ENCODE data around the gene RELN. TPM values are rescaled to one million over a fixed set of nuclear protein-coding genes. Genes with fewer than 3 reads are reported as not detected.

RELN gene
- total RNA-seq, 4 donors from 2014 or later = 16.0 to 52.3 (median 23.6) TPM

DNA sequence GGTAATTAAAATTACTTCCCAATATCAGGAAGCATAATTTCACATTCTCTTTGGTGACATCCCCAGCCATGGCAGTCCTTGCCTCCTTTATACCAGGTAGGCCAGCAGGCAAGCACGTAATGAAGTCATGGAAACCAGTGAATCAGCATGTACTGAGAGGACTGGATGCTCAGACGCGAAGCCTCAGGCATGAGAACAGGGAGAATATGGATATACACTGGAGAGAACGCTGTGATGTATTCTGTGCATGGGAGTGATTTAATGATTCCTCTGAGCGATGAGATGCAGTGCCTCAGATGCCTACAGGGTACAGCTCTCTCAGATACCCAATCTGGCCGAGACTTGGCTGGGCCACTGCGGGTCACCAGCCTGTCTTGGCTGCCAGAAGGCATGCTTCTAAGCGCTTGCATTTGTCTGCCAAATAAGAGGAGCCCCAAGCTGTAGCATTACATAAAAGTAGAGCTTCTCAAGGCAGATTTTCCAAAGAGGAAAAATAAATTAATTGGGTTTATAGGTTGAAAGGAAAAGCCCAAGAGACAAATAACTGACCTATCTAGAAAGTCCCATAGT lies 238.1 kb downstream of the RELN start:
- Histone ChIP-seq H3K9me3 (no peaks in the 10 kb centered on the region), H3K36me3 (no peaks in the 10 kb centered on the region), H3K27ac (no peak overlapping the region), H3K4me1 (no peaks in the 10 kb centered on the region), H3K27me3 (no peaks in the 10 kb centered on the region), H3K4me3 (replicated peaks in 1 of 3) (no peak overlapping the region)
- DNase-seq = no peak
- intact Hi-C loops (cut with DNase I) = no loop called here
- 81 to 82% methylated on average over 8 of the region's 8 CpGs for WGBS, 2 donors
- no peak for TF ChIP-seq POLR2A (IDR thresholded peaks at IDR 0.05)
- TF ChIP-seq, protein P1, sequence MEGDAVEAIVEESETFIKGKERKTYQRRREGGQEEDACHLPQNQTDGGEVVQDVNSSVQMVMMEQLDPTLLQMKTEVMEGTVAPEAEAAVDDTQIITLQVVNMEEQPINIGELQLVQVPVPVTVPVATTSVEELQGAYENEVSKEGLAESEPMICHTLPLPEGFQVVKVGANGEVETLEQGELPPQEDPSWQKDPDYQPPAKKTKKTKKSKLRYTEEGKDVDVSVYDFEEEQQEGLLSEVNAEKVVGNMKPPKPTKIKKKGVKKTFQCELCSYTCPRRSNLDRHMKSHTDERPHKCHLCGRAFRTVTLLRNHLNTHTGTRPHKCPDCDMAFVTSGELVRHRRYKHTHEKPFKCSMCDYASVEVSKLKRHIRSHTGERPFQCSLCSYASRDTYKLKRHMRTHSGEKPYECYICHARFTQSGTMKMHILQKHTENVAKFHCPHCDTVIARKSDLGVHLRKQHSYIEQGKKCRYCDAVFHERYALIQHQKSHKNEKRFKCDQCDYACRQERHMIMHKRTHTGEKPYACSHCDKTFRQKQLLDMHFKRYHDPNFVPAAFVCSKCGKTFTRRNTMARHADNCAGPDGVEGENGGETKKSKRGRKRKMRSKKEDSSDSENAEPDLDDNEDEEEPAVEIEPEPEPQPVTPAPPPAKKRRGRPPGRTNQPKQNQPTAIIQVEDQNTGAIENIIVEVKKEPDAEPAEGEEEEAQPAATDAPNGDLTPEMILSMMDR (IDR thresholded peaks at IDR 0.05) = no peak

DNA sequence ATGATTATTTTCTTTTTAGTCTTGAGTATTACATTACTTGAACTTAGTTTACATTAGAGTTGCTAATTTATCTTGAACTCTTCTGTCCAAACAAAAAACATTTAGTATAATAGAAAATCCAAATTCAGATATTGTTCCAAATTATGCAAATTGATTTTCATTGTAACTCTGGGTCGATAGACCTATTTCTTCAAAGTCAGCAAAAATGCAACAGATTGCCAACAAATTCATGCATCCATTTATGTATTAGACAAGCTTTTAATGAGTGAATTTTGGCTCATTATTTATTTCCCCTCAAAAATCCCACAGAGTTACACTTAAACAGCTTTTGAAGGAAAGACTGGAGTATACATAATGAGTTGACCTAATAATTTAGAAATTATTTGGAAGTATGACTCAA lies 240.8 kb downstream of the RELN start:
- Histone ChIP-seq H3K4me3 (replicated peaks in 1 of 3) (no peak overlapping the region), H3K4me1 (no peaks in the 10 kb centered on the region), H3K27me3 (no peaks in the 10 kb centered on the region), H3K9me3 (no peaks in the 10 kb centered on the region), H3K36me3 (no peaks in the 10 kb centered on the region), H3K27ac (no peak overlapping the region)
- TF ChIP-seq, protein P1 (IDR thresholded peaks at IDR 0.05) = no peak
- TF ChIP-seq POLR2A (IDR thresholded peaks at IDR 0.05) = no peak
- intact Hi-C loops (cut with DNase I) = no loop called here
- DNase-seq = no peak
- WGBS, 2 donors = 71 to 76% methylated on average over 1 of the region's 1 CpG

DNA sequence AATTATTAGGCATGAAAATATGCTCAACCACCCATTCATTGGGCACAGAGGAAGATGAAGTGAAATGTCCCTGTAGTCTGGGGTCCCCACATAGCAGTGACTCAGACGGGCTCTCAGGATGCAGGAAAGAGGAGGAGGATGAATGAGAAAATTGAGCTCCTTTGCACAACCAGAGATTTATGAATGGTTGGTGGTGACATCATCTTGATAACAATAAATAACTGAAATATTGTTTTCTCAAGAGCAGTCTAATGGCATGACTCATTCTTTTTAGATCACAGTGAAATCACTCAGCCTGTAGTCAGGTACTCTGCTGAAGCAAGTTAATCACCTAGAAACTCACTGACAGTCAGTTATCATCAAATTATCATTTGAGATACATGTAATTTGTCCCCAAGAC lies 254.1 kb downstream of the RELN start:
- TF ChIP-seq POLR2A (IDR thresholded peaks at IDR 0.05) = no peak
- TF ChIP-seq, protein P1 (IDR thresholded peaks at IDR 0.05) = no peak
- intact Hi-C loops (cut with DNase I) = no loop called here
- no peak for DNase-seq
- no peak overlapping the region for H3K4me3 ChIP-seq (replicated peaks in 1 of 3)
- no peaks in the 10 kb centered on the region for H3K4me1 ChIP-seq
- H3K27ac ChIP-seq = no peak overlapping the region
- H3K36me3 ChIP-seq = no peaks in the 10 kb centered on the region
- 57 to 68% methylated on average over 1 of the region's 1 CpG for WGBS, 2 donors
- no peaks in the 10 kb centered on the region for H3K27me3 ChIP-seq
- no peaks in the 10 kb centered on the region for H3K9me3 ChIP-seq

DNA sequence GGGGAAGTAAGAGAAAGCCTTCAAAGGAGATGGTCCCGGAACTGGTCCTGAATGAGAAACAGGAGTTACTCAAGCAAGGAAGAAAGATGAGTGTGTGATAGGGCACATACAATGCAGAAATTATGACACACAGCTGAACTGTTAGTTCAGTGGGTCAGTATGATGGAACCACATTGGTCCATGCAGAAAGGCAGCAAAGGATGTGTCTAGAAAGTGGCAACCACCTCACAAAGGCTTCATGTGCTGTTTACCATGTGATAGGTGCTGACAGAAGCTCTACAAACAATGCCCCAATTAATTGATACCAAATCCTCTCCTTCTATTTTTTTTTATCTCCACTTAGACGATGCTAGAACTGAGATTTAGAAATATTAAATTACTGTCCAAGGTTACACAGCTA lies 258.3 kb downstream of the RELN start:
- Histone ChIP-seq H3K27ac (no peak overlapping the region), H3K4me3 (replicated peaks in 1 of 3) (no peak overlapping the region), H3K36me3 (no peaks in the 10 kb centered on the region), H3K9me3 (no peaks in the 10 kb centered on the region), H3K4me1 (no peaks in the 10 kb centered on the region), H3K27me3 (no peaks in the 10 kb centered on the region)
- no peak for TF ChIP-seq POLR2A (IDR thresholded peaks at IDR 0.05)
- TF ChIP-seq, protein P1 (IDR thresholded peaks at IDR 0.05) = no peak
- intact Hi-C loops (cut with DNase I) = no loop called here
- WGBS, 2 donors = 61 to 65% methylated on average over 2 of the region's 2 CpGs
- no peak for DNase-seq

DNA sequence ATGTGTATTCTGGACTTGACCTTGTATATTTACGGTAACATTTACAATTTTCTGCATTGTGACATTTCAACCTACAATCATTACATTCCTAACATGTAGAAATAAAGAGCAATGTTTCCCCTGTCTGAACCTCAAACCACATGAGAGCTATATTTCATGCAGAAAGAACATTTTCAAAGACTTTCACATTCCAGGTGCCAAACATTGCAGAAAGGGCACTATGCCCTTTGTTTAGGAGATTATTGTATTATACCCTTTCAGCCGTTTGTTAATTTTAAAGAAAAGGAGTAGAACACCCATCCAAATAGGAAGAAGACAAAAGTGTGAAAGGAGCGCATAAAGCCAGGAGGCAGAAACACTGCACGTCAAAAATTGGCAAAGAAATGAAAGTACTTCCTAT lies 260.4 kb downstream of the RELN start:
- DNase-seq = no peak
- TF ChIP-seq, protein P1 (IDR thresholded peaks at IDR 0.05) = no peak
- no peak for TF ChIP-seq POLR2A (IDR thresholded peaks at IDR 0.05)
- no peaks in the 10 kb centered on the region for H3K27me3 ChIP-seq
- no peaks in the 10 kb centered on the region for H3K9me3 ChIP-seq
- intact Hi-C loops (cut with DNase I) = no loop called here
- WGBS, 2 donors = 82 to 89% methylated on average over 4 of the region's 4 CpGs
- H3K4me3 ChIP-seq (replicated peaks in 1 of 3) = no peak overlapping the region
- no peaks in the 10 kb centered on the region for H3K4me1 ChIP-seq
- no peak overlapping the region for H3K27ac ChIP-seq
- no peaks in the 10 kb centered on the region for H3K36me3 ChIP-seq

All from thyroid gland (tissue), 4 donors.